ENCODE measurements around the gene STARD5.

STARD5 gene

DNA sequence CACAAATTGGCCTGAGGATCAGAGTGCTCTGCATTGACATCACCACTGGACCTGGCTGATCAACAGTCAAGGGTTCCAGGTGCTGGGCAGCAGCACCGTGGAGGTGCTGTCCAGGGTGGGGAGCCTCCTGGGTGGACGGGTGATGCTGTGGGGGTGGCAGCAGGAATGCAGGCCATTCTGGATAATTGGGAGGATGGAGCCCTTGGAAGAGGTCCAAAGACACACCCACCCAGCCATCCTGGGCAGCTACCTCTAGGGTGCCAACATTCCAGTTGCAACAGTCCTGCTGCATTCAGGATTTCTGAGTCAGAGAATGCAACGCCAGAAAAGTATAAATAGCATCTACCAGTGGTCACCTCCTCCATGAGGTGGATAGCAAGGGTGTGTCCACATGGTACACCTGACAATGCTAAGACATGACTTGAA lies 26.8 kb downstream of the STARD5 start:
- no peak overlapping the region for H3K27ac ChIP-seq

DNA sequence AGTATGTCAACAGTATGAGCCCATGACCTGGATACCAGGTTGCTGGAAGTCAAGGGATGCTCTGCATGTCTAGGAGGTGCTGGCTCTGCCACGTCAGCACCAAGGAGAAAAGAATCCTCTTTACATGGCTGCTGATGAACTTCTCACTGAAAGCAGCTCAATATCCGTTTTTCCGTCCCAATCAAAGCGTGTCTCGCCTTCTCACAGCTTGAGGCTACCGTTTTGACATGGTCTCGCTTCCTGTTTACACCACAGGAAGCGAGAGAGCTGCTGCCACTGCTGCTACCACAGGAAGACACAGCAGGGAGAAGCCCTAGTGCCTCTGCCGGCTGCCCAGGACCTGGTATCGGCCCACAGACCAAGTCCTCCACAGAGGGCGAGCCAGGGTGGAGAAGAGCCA lies 27.3 kb downstream of the STARD5 start:
- TF ChIP-seq, protein P1, sequence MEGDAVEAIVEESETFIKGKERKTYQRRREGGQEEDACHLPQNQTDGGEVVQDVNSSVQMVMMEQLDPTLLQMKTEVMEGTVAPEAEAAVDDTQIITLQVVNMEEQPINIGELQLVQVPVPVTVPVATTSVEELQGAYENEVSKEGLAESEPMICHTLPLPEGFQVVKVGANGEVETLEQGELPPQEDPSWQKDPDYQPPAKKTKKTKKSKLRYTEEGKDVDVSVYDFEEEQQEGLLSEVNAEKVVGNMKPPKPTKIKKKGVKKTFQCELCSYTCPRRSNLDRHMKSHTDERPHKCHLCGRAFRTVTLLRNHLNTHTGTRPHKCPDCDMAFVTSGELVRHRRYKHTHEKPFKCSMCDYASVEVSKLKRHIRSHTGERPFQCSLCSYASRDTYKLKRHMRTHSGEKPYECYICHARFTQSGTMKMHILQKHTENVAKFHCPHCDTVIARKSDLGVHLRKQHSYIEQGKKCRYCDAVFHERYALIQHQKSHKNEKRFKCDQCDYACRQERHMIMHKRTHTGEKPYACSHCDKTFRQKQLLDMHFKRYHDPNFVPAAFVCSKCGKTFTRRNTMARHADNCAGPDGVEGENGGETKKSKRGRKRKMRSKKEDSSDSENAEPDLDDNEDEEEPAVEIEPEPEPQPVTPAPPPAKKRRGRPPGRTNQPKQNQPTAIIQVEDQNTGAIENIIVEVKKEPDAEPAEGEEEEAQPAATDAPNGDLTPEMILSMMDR (conservative IDR thresholded peaks at IDR 0.05) = no peak
- H3K27ac ChIP-seq = no peak overlapping the region

More for the DNA sequence above, 26.8 kb downstream of the STARD5 start:
- TF ChIP-seq, protein P1 (conservative IDR thresholded peaks at IDR 0.05) = no peak

DNA sequence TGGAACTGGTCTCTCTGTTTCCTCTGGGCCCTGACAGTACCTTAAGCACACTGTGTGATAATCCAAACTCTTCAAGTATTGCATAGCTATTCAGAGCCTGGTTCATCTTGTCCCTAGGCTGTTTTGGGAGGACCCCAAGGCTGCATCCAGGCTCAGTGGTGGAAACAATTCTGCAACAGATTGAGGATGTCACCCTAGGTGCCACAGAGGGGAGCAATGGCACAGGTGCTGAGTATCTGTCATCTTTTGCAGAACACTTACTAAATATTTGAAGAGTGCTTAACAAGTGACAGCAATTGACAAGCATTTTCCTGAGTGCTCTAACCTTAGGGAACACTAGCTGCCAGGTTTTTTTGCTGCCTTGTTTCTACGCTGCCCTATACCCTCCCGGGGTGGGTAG lies 27.8 kb downstream of the STARD5 start:
- no peak overlapping the region for H3K27ac ChIP-seq
- TF ChIP-seq, protein P1 (conservative IDR thresholded peaks at IDR 0.05) = no peak

DNA sequence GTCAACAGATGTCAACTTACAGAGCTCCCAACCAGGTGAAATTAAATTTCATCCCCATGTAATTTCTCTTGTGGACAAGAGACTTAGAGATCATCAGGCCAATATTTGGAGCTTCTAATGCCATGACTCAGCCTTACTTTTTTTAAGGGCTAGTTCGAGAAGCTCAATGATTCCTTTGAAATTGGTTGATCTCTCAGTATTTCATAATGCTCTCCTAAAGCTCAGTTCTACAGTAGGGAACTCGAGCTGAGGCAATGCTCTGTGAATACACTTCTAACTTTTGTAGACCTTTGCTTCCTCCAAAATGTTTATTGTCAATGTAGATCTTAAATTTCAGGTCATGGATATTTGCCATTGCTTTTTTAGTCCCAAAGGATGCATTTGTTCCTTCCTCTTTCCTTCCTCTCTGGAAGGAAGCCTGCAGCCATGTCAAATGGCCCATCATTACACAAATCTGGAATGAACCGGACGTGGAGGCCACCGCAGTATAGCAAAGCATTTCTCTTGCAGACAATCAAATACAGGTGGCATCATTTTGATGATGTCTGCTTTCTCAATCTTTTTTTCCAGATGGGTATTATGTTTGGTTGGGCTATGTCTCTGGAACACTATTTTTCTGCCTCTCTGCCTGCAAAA lies 28.3 kb downstream of the STARD5 start:
- TF ChIP-seq, protein P1 (conservative IDR thresholded peaks at IDR 0.05) = no peak
- H3K27ac ChIP-seq = no peak overlapping the region

- no peak overlapping the region for H3K27ac ChIP-seq
- TF ChIP-seq, protein P1 (conservative IDR thresholded peaks at IDR 0.05) = no peak
Observed at GRCh38 chr15:81294516-81294880, 29.4 kb downstream of the STARD5 start.

DNA sequence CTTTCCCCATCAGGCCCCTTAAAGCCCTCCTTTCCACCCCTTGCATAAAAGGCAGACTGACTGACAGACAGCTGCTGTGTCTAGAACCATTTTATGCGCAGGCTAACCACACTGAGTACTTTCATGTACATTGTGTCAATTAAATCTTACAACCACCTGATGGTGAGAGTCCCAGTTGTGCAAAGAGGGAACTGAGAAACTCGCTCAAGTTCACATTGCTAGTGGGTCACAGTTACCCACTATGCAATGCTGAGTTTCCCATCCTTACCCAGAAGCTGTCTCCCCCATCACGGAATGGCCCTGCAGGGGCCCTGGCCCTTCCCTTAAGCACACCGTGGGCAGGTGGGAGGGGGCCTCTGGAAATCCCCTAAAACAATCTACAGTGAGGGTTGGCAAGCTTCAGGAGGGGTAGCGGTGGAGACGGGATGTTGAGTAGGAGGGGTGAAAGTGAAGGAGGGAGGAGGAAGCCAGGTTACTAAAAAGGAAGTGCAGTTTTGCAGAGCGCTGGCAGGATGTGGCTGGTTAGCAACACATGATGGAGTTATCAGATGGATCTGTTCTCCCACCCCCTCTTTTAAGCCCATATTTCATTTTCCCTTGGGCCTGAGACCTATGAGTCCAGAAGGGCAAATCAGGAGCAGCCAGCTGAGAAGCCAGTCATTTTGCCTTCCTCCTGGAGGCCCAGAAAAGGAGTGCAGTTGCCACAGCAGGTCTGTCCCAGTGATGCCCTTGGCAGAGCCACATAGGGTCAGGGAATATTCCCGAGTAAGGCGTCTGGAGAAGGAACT lies 30.0 kb downstream of the STARD5 start:
- no peak overlapping the region for H3K27ac ChIP-seq
- TF ChIP-seq, protein P1 (conservative IDR thresholded peaks at IDR 0.05) = no peak

DNA sequence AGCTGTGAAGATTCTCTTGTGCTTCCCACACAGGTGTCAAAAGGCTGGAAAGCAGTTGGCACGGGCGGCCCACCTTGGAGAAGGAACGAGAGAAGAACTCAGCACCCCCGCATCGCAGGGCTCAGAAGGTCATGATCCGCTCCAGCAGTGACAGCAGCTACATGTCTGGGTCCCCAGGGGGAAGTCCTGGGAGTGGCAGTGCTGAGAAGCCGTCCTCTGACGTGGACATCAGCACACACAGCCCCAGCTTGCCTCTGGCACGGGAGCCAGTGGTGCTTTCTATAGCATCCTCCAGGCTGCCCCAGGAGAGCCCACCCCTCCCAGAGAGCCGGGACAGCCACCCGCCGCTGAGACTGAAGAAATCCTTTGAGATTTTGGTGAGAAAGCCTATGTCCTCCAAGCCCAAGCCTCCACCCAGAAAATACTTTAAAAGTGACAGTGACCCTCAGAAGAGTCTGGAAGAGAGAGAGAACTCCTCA lies 31.4 kb downstream of the STARD5 start:
- H3K27ac ChIP-seq = no peak overlapping the region
- TF ChIP-seq, protein P1 (conservative IDR thresholded peaks at IDR 0.05) = no peak

All from VCaP (cell line).